Fibroblast of peridontal ligament (primary cell): ENCODE results near the gene SYT2.
"Not testable (repeated sequence)": the region's sequence is repeated elsewhere in the genome, so short reads cannot be mapped to it uniquely, and the experiment has no call there.

ENCODE experiments used
- DNase-seq: peaks from one replicate; pipeline ENCODE4 v3.0.0-alpha.2; 2010; ENCODE audit errors: extremely low read depth

SYT2 gene

GRCh38 chr1:202710070-202711045 lies at the start of gene SYT2:
Gene SYT2, minus strand, starts transcription at chr1:202710454. Its CDS starts 104,682 bp downstream, at chr1:202605772.
- DNase-seq, result no peak

GRCh38 chr1:202756391-202756790 lies 46.1 kb upstream of the SYT2 start:
- DNase-seq, result no peak

- DNase-seq, result no peak
These were observed 44.0 kb upstream of the SYT2 start for GRCh38 chr1:202754293-202754692.

- DNase-seq, result no peak
These were observed 42.5 kb upstream of the SYT2 start for GRCh38 chr1:202752774-202753173.

GRCh38 chr1:202750761-202751160 lies 40.5 kb upstream of the SYT2 start:
- no peak for DNase-seq

GRCh38 chr1:202750024-202750423 lies 39.8 kb upstream of the SYT2 start:
- DNase-seq, result no peak

GRCh38 chr1:202745323-202745888 lies 35.2 kb upstream of the SYT2 start:
- no peak for DNase-seq

GRCh38 chr1:202744770-202745169 lies 34.5 kb upstream of the SYT2 start:
- not testable (repeated sequence) for DNase-seq

GRCh38 chr1:202742496-202742895 lies 32.2 kb upstream of the SYT2 start:
- DNase-seq, result no peak

- no peak for DNase-seq
These were observed 23.0 kb upstream of the SYT2 start for GRCh38 chr1:202733251-202733650.

GRCh38 chr1:202728951-202729350 lies 18.7 kb upstream of the SYT2 start:
- DNase-seq, result no peak

GRCh38 chr1:202725526-202725925 lies 15.3 kb upstream of the SYT2 start:
- no peak for DNase-seq

GRCh38 chr1:202723708-202724107 lies 13.5 kb upstream of the SYT2 start:
- no peak for DNase-seq

- not testable (repeated sequence) for DNase-seq
These were observed 12.8 kb upstream of the SYT2 start for GRCh38 chr1:202723046-202723445.

- DNase-seq, result no peak
These were observed 6.4 kb upstream of the SYT2 start for GRCh38 chr1:202716654-202717053.

GRCh38 chr1:202714202-202714601 lies 3.9 kb upstream of the SYT2 start:
- DNase-seq, result not testable (repeated sequence)

- no peak for DNase-seq
These were observed 2.9 kb upstream of the SYT2 start for GRCh38 chr1:202713110-202713509.

GRCh38 chr1:202711949-202712635 lies 1.8 kb upstream of the SYT2 start:
- no peak for DNase-seq

GRCh38 chr1:202709276-202710041 lies 795 bp downstream of the SYT2 start:
- DNase-seq, result no peak

- DNase-seq, result no peak
These were observed 1.6 kb downstream of the SYT2 start for GRCh38 chr1:202708456-202709275.

- no peak for DNase-seq
These were observed 3.4 kb downstream of the SYT2 start for GRCh38 chr1:202706851-202707250.
